Fibroblast of skin of left biceps (primary cell): Measurements from ENCODE around the gene DEFB127.
"Not testable (repeated sequence)": the region's sequence is repeated elsewhere in the genome, so short reads cannot be mapped to it uniquely, and the experiment has no call there.

Source experiments
- DNase-seq, 2 experiments: peaks; one replicate each; pipeline ENCODE4 v3.0.0-alpha.2; 2013; ENCODE audit warnings: low read depth in 2 of 2

DEFB127 gene

GRCh38 chr20:157154-157553 lies at the start of gene DEFB127:
TSS of gene DEFB127 (plus strand) at chr20:157454. CDS start at chr20:157545, 91 bp downstream.
- no peak for DNase-seq

- DNase-seq = no peak
Measured at GRCh38 chr20:112396-112795, 44.9 kb upstream of the DEFB127 start.

GRCh38 chr20:117518-117917 lies 39.7 kb upstream of the DEFB127 start:
- DNase-seq = no peak

- DNase-seq = not testable (repeated sequence)
Measured at GRCh38 chr20:129786-130323, 27.4 kb upstream of the DEFB127 start.

GRCh38 chr20:137668-138490 lies 19.4 kb upstream of the DEFB127 start:
- no peak for DNase-seq

- no peak for DNase-seq
Measured at GRCh38 chr20:142290-142689, 15.0 kb upstream of the DEFB127 start, which contains the start of gene DEFB126. TSS of gene DEFB126 (plus strand) at chr20:142590. CDS start at chr20:142629, 39 bp downstream.

- DNase-seq = no peak
Measured at GRCh38 chr20:145877-146276, 11.4 kb upstream of the DEFB127 start.

- DNase-seq = no peak
Measured at GRCh38 chr20:152131-152530, 5.1 kb upstream of the DEFB127 start.

- no peak for DNase-seq
Measured at GRCh38 chr20:164618-165017, 7.4 kb downstream of the DEFB127 start.

GRCh38 chr20:168876-169275 lies 11.6 kb downstream of the DEFB127 start:
- no peak for DNase-seq

GRCh38 chr20:184288-184687 lies 27.0 kb downstream of the DEFB127 start:
- DNase-seq = no peak

GRCh38 chr20:187733-188132 lies 30.5 kb downstream of the DEFB127 start:
- no peak for DNase-seq

GRCh38 chr20:189611-190010 lies 32.4 kb downstream of the DEFB127 start, which contains the start of gene DEFB128:
TSS of gene DEFB128 (minus strand) at chr20:189711. CDS start at chr20:189623, 88 bp downstream.
- DNase-seq = no peak

- DNase-seq = no peak
Measured at GRCh38 chr20:198225-198624, 41.0 kb downstream of the DEFB127 start.

- no peak for DNase-seq
Measured at GRCh38 chr20:199996-200395, 42.7 kb downstream of the DEFB127 start.

GRCh38 chr20:203630-204029 lies 46.4 kb downstream of the DEFB127 start:
- not testable (repeated sequence) for DNase-seq
